T follicular helper cell (primary cell): ENCODE measurements around the gene RALGPS2.
"Not testable (repeated sequence)": the region's sequence is repeated elsewhere in the genome, so short reads cannot be mapped to it uniquely, and the experiment has no call there.

Source experiments
- DNase-seq: peaks from one replicate; pipeline ENCODE4 v3.0.0-alpha.2; 2020; ENCODE audit warnings: low read depth

RALGPS2 gene

DNA sequence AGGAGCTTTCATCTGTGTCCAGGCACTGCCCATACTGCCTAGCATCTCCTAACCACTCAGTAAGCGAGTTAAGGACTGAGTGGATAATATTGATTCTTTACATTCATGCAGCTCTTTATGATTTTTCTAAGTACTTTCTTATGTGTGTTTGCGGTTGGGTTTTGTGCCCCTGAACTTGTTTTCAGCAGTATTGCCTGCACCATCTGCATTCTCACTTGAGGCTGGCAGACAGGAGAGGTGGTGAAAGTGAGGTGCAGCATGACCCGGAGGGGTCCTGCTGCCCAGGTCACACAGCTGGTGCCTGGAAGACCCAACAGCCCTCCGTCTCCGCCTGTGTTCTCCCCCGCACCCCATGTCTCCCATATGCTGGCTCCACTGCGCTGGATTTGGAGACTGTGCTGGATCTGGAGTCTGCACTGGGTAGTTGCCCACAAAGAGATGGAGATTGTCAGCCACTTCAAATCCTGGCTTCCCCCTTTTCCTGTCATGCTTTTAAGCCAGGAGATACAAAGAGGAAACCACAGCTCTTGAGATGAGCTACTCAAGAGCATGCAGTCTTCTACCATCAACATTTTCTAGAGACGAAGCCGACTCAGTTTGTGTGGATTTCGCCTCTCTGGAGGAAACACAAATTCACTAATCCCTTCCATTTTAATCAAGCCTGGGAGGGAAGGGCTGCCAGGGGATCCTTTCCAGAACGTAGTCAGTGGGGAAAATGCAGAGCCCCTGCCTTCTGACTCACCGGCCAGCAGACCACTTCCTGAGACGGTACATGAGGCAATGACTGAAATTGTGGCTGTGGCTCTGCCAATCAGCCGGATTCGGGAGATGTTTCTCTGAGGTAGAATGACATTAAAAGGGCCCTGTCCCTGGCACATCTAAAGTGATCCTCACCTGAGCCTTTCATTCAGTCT lies 217.5 kb downstream of the RALGPS2 start:
- no peak for DNase-seq

DNA sequence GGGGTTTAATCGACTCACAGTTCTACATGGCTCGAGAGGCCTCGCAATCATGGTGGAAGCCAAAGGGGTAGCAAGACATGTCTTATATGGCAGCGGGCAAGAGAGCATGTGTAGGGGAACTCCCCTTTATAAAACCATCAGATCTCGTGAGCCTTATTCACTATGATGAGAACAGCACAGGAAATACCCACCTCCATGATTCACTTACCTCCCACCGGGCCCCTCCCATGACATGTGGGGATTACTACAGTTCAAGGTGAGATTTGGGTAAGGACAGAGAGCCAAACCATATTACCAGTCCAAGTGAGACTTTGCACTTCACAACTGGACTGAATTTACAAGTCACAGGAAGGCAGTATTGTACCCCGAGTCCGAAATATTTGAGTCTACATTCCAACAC lies 219.7 kb downstream of the RALGPS2 start:
- DNase-seq, result no peak

GRCh38 chr1:178945763-178946266 lies 220.8 kb downstream of the RALGPS2 start:
- DNase-seq, result no peak

DNA sequence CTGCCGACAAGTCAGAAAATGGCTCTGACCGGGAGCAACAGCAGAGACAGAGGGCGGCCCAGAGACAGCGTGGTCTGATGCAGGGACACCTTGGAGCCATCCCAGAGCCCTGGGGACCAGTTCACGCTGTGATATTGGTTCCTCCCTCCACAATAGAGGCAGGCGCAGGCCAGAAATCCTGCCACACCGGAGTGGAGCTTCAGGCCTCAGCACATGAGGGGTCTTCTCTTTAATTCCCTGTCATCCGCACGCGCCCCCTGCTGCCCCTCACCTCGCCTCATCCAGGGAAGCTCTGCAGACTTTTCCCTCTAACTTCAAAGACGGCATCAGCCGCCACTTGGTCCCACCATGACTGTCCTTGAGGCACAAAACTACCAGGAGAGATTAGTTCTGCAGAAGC lies 221.4 kb downstream of the RALGPS2 start:
- no peak for DNase-seq

GRCh38 chr1:178946855-178947676 lies 222.0 kb downstream of the RALGPS2 start:
- no peak for DNase-seq

DNA sequence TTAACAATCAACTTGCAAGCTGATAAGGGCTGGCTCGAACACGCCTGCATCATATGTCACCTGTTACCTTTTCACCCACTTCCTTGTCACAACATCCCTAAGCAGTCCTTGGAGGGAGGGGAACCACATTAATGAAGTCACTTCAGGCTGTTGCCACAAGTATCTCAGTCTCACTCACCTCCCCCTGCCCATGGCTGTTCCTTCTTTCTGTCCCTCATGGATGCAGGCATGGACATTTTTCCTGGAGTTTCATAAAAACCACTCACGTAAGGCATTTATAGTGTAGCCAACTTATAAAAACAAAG lies 222.6 kb downstream of the RALGPS2 start:
- no peak for DNase-seq

GRCh38 chr1:178948676-178949075 lies 223.6 kb downstream of the RALGPS2 start:
- no peak for DNase-seq

GRCh38 chr1:178949866-178950265 lies 224.8 kb downstream of the RALGPS2 start:
- DNase-seq, result not testable (repeated sequence)

DNA sequence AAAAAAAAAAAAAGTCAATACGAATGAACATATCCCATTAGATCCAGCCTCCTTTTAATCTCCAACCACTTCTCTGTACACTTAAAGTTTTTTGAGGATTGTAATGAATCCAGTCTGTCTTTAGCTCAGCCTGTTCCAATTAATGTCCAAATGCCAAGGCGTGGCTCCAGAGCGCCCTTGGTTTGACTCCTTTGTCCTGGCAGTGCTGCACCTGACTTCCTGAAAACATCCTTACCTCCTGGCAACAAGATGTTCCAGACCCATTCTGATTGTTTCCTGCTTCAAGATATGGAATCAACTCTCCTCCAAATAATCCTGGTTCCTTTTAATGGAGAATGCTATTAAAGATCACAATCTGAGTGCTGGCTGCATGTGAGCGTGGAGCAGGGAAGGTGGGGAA lies 226.6 kb downstream of the RALGPS2 start:
- no peak for DNase-seq

- DNase-seq, result no peak
Measured at GRCh38 chr1:178953034-178953433, 228.0 kb downstream of the RALGPS2 start.

GRCh38 chr1:178953538-178954324 lies 228.7 kb downstream of the RALGPS2 start:
- DNase-seq, result no peak

GRCh38 chr1:178954325-178954690 lies 229.3 kb downstream of the RALGPS2 start:
- DNase-seq, result no peak

GRCh38 chr1:178954937-178955336 lies 229.9 kb downstream of the RALGPS2 start:
- no peak for DNase-seq

DNA sequence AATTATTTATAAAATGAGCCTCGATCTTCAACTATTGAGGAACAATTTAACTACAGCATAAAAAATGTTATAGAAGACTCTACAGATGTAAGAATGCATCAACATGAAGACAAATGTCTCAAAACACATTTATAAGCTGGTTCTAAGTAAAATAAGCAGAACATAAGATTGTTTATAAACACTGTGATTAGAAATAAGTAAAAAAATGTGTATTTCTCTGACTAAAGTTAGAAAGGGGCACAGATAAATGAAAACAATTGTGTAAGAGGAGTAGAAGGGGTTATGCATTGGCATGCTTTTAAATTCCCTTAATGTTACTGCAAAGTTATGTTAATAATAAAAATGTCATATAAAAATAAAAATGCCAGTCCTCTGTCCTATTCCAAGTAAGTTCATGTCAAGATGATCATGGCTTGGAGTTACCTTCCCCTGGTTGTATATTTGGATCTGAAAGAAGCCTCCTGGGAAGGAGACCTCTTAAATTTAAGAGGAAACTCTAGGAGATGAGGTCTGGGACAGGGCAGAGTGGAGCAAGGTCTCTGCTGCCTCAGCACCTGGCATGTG lies 230.4 kb downstream of the RALGPS2 start:
- DNase-seq, result no peak

GRCh38 chr1:178958491-178958890 lies 233.4 kb downstream of the RALGPS2 start:
- no peak for DNase-seq

DNA sequence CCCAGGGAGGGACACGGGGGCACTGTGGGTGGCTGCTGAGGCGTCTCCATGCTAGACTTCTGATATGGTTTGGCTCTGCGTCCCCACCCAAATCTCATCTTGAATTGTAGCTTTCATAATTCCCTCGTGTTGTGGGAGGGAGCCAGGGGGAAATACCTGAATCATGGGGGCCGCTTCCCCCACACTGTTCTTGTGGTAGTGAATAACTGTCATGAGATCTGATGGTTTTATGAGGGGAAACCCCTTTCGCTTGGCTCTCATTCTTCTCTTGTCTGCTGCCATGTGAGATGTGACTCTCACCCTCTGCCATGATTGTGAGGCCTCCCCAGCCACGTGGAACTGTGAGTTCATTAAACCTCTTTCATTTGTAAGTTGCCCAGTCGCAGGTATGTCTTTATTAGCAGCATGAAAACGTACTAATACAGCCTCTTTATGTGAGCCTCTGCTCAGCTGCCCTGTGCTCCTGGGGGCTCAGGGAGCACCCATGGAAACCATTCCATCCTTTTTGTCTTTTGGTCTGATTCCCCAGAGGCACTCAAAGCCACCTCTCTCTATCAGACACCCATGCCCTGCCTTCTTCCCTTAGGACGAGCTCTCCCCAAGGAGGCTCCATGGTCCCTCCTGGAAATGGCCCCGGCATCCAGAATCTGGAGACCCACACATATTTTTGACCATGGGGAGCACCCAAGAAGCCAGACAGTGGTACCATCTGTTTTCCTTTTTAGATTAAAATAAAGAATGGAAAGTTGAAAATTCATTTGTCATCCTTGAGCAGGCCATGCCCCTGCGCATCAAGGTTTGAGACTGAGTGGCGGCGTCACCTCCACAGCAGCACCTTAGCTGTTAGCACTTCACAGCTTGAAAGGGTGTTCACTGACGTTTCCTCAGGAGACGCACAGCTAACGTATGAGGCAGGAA lies 234.8 kb downstream of the RALGPS2 start:
- DNase-seq, result no peak

DNA sequence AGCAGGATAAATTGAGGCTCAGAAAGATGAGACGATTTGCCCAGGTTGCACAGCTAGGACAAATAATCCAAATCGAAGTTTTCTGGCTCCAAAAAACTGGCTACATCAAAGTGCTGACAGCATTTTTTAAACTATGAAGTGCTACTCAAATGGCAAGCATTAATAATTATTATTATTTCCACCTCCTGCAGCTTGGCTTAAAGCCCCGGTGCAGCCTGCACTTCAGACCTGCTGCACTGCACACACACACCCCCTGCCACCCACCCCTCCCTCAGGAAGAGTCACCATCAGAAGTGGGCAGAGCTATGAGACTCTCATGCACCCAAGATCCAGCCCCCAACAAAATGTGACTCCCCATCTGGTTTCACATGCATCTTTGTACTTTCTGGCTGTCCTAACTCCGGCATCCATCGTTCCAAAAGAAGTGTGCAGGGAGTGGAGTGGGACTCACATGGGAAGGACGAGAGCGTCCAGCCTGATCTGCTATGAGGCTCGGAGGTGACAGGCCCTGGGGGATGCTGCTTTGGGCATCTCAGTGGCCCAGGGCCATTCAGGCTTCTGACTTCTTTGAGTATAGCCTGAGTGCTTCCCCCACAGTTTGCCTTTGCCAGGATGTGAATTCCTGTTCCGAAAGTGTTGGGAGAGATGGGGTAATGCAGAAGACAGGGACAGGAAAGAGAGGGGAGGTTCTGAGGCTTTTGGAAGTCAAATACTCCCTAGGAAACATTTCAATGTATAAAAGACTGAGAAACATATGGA lies 235.6 kb downstream of the RALGPS2 start:
- DNase-seq, result no peak

DNA sequence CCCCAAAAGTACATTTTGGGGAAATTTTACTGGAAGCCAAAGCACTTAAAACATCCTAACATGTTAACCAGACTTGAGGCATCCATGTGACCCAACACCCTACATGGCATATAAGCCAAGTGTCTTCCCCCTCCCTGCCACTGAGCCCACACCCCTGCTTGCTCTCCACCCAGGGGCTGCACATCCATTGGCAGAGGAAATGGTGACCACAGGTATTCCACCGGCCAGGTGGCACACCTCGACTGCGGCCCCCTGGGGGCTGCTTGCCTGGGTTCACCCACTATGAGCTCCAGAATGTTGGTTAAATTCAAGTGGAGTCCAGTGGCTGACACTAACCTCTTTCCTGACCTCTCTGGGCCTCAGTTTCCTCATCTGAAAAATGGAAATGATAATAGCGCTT lies 236.3 kb downstream of the RALGPS2 start:
- DNase-seq, result no peak

GRCh38 chr1:178961868-178962267 lies 236.8 kb downstream of the RALGPS2 start:
- DNase-seq, result no peak
